LNCaP clone FGC (cell line): ENCODE measurements around the gene CSNK1D.
A peak's percentile ranks its signal among the peaks of the same experiment; 100 is the strongest.

Experiments used
- DNase-seq: peaks from one replicate; pipeline ENCODE4 v3.0.0-alpha.2; 2011; ENCODE audit warnings: low read depth
- H3K4me3 ChIP-seq: 2 replicates; pipeline ENCODE4 v1.5.1; 2011; ENCODE audit warnings: mild to moderate bottlenecking, low read depth, low read length, control low read depth
- CTCF ChIP-seq: IDR thresholded peaks from 2 replicates; pipeline ENCODE4 v1.5.1; 2012; ENCODE audit warnings: mild to moderate bottlenecking; ENCODE audit not compliant: control insufficient read depth, insufficient read depth; ENCODE audit errors: extremely low read depth

Gene CSNK1D

GRCh38 chr17:82287868-82288801 is 14.6 kb upstream of the CSNK1D start:
- no peak for TF ChIP-seq CTCF
- peak; percentile 100 for DNase-seq

GRCh38 chr17:82287013-82287867 is 13.7 kb upstream of the CSNK1D start:
- no peak for DNase-seq
- TF ChIP-seq CTCF, result no peak
- H3K4me3 ChIP-seq, result no peak overlapping the region

More at GRCh38 chr17:82287868-82288801, 14.6 kb upstream of the CSNK1D start:
- H3K4me3 ChIP-seq, result 0 out of 2 replicates have a peak overlapping the region, but pooled peaks have one; percentile 6

GRCh38 chr17:82285141-82285540 is 11.6 kb upstream of the CSNK1D start:
- DNase-seq, result no peak
- H3K4me3 ChIP-seq, result no peak overlapping the region
- TF ChIP-seq CTCF, result no peak

GRCh38 chr17:82283208-82283749 is 9.8 kb upstream of the CSNK1D start:
- TF ChIP-seq CTCF, result no peak
- H3K4me3 ChIP-seq, result no peak overlapping the region
- no peak for DNase-seq

- no peak for TF ChIP-seq CTCF
- DNase-seq, result no peak
- no peak overlapping the region for H3K4me3 ChIP-seq
Measured at GRCh38 chr17:82282239-82283207, 9.0 kb upstream of the CSNK1D start.
